ENCODE data around the gene FGFBP2.
"Not testable (repeated sequence)": the region's sequence is repeated elsewhere in the genome, so short reads cannot be mapped to it uniquely, and the experiment has no call there.

Gene FGFBP2

DNA sequence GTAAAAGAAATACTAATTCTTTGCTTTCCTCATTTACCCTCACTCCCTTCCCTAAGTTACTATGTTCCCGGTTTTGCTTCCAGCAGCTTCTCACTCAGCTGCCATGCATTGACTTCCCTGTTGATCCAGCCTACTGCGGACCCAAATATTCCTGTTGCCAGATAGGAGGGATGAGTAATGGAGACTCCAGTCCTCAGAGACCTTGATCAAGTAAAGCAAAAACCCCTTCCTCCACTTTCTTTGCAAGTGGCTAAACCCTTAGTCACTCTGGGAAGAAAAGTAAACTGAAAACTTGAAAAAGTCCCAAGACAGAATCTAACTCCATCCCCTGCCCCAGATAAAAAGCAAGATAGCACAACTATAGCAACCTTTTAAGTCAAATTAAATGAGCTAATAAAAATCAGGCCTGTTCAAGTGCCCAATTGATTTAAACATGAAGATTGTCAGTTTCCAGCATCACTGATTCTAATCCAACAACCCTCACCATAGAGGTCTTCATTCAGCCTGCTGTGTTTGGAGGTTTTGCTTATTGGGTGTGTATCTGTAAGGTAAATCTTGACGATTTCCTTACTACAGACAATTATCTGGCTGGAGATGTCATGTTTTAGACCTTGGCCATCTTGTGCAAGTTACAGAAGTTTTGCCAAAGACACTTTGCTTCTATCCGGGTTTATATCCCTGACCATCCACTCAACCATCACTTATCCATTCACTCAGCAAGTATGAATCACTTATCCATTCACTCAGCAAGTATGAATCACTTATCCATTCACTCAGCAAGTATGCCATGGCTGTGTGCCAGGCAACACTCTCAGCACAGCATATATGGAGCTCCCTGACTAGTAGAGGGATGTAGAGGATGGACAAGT is 42.0 kb downstream of the FGFBP2 start:
- no peak overlapping the region for H2AFZ ChIP-seq (ENCODE audit: low read depth)
- H3K79me2 ChIP-seq (ENCODE audit: insufficient read depth, low read depth), result no peaks in the 10 kb centered on the region
- no peak overlapping the region for H3K27ac ChIP-seq
- no peaks in the 10 kb centered on the region for H3K36me3 ChIP-seq (ENCODE audit: insufficient read depth)
- H3K27me3 ChIP-seq (ENCODE audit: insufficient read depth, low read depth), result no peaks in the 10 kb centered on the region
- no peaks in the 10 kb centered on the region for H3K4me1 ChIP-seq (ENCODE audit: low read depth, poor library complexity, severe bottlenecking)
- TF ChIP-seq, protein P1, sequence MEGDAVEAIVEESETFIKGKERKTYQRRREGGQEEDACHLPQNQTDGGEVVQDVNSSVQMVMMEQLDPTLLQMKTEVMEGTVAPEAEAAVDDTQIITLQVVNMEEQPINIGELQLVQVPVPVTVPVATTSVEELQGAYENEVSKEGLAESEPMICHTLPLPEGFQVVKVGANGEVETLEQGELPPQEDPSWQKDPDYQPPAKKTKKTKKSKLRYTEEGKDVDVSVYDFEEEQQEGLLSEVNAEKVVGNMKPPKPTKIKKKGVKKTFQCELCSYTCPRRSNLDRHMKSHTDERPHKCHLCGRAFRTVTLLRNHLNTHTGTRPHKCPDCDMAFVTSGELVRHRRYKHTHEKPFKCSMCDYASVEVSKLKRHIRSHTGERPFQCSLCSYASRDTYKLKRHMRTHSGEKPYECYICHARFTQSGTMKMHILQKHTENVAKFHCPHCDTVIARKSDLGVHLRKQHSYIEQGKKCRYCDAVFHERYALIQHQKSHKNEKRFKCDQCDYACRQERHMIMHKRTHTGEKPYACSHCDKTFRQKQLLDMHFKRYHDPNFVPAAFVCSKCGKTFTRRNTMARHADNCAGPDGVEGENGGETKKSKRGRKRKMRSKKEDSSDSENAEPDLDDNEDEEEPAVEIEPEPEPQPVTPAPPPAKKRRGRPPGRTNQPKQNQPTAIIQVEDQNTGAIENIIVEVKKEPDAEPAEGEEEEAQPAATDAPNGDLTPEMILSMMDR (conservative IDR thresholded peaks at IDR 0.05; ENCODE audit: low read depth, low read length), result no peak
- no peak overlapping the region for H3K4me2 ChIP-seq
- H3K4me3 ChIP-seq (IDR thresholded peaks at IDR 0.05; ENCODE audit: insufficient read depth, low read depth, low read length), result no peak overlapping the region
- H3K9ac ChIP-seq, result no peak overlapping the region
- H4K20me1 ChIP-seq (ENCODE audit: insufficient read depth), result no peaks in the 10 kb centered on the region

- Histone ChIP-seq H3K4me1 (ENCODE audit: low read depth, poor library complexity, severe bottlenecking) (no peaks in the 10 kb centered on the region), H4K20me1 (ENCODE audit: insufficient read depth) (no peaks in the 10 kb centered on the region), H3K9ac (no peak overlapping the region), H3K27me3 (ENCODE audit: insufficient read depth, low read depth) (no peaks in the 10 kb centered on the region), H3K27ac (no peak overlapping the region), H3K36me3 (ENCODE audit: insufficient read depth) (no peaks in the 10 kb centered on the region), H2AFZ (ENCODE audit: low read depth) (no peak overlapping the region), H3K79me2 (ENCODE audit: insufficient read depth, low read depth) (no peaks in the 10 kb centered on the region), H3K4me2 (no peak overlapping the region), H3K4me3 (IDR thresholded peaks at IDR 0.05; ENCODE audit: insufficient read depth, low read depth, low read length) (no peak overlapping the region)
- TF ChIP-seq, protein P1 (conservative IDR thresholded peaks at IDR 0.05; ENCODE audit: low read depth, low read length), result no peak
These were observed 44.4 kb downstream of the FGFBP2 start for GRCh38 chr4:15918484-15919129.

DNA sequence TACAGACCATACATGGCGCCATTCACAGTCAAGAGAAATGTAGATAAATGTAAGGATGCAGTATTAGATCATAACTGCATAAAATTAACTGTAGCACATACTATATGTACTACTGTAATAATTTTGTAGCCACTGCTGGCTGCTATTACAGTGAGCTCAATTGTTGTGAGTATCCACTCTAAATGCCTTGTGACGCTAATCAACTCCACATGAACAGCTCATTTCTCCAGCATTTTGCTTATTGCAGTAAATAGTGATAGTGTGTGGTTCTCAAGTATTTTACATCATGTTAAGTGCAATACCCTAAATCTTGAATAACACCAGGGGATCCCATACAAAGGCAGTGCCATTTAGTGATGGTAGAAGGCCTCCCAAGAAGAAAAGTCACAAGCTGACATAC is 45.7 kb downstream of the FGFBP2 start:
- Histone ChIP-seq H3K4me2 (no peak overlapping the region), H4K20me1 (ENCODE audit: insufficient read depth) (no peaks in the 10 kb centered on the region), H3K9ac (no peak overlapping the region), H3K79me2 (ENCODE audit: insufficient read depth, low read depth) (no peaks in the 10 kb centered on the region), H3K36me3 (ENCODE audit: insufficient read depth) (no peaks in the 10 kb centered on the region), H3K4me1 (ENCODE audit: low read depth, poor library complexity, severe bottlenecking) (no peaks in the 10 kb centered on the region), H3K27me3 (ENCODE audit: insufficient read depth, low read depth) (no peaks in the 10 kb centered on the region), H3K4me3 (IDR thresholded peaks at IDR 0.05; ENCODE audit: insufficient read depth, low read depth, low read length) (no peak overlapping the region), H2AFZ (ENCODE audit: low read depth) (no peak overlapping the region), H3K27ac (no peak overlapping the region)
- TF ChIP-seq, protein P1 (conservative IDR thresholded peaks at IDR 0.05; ENCODE audit: low read depth, low read length), result no peak

DNA sequence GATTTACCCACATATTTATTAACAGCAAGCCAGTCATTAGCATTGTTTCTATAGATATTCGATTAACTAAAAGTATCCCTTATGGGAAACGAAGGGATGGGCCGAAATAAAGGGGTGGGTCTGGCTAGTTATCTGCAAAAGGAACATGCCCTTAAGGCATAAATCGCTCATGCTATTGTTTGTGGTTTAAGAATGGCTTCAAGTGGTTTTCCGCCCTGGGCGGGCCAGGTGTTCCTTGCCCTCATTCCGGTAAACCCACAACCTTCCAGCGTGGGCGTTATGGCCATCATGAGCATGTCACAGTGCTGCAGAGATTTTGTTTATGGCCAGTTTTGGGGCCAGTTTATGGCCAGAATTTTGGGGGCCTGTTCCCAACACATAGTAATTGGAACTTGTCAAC is 46.6 kb downstream of the FGFBP2 start:
- H3K36me3 ChIP-seq (ENCODE audit: insufficient read depth); H3K27me3 ChIP-seq (ENCODE audit: insufficient read depth, low read depth); H3K27ac ChIP-seq; H3K79me2 ChIP-seq (ENCODE audit: insufficient read depth, low read depth); H4K20me1 ChIP-seq (ENCODE audit: insufficient read depth); H2AFZ ChIP-seq (ENCODE audit: low read depth); H3K4me3 ChIP-seq (IDR thresholded peaks at IDR 0.05; ENCODE audit: insufficient read depth, low read depth, low read length); H3K4me2 ChIP-seq; H3K9ac ChIP-seq; H3K4me1 ChIP-seq (ENCODE audit: low read depth, poor library complexity, severe bottlenecking): not testable (repeated sequence)

GRCh38 chr4:15914736-15915135 is 48.2 kb downstream of the FGFBP2 start:
- Histone ChIP-seq H3K36me3 (ENCODE audit: insufficient read depth) (no peaks in the 10 kb centered on the region), H3K4me2 (no peak overlapping the region), H3K27me3 (ENCODE audit: insufficient read depth, low read depth) (no peaks in the 10 kb centered on the region), H3K4me3 (IDR thresholded peaks at IDR 0.05; ENCODE audit: insufficient read depth, low read depth, low read length) (no peak overlapping the region), H3K4me1 (ENCODE audit: low read depth, poor library complexity, severe bottlenecking) (no peaks in the 10 kb centered on the region), H3K79me2 (ENCODE audit: insufficient read depth, low read depth) (no peaks in the 10 kb centered on the region), H2AFZ (ENCODE audit: low read depth) (no peak overlapping the region), H3K27ac (no peak overlapping the region), H3K9ac (no peak overlapping the region), H4K20me1 (ENCODE audit: insufficient read depth) (no peaks in the 10 kb centered on the region)
- TF ChIP-seq, protein P1 (conservative IDR thresholded peaks at IDR 0.05; ENCODE audit: low read depth, low read length), result no peak
